Spinal cord (tissue), 10 donors: ENCODE measurements around the gene ING5. TPM values are rescaled to one million over a fixed set of nuclear protein-coding genes. Genes with fewer than 3 reads are reported as not detected.
A peak's percentile ranks its signal among the peaks of the same experiment; 100 is the strongest.
"Not testable (repeated sequence)": the region's sequence is repeated elsewhere in the genome, so short reads cannot be mapped to it uniquely, and the experiment has no call there.

Source experiments
- DNase-seq, 6 donors: peaks; one replicate each; pipeline versions ENCODE4 v3.0.0 to v3.0.0-alpha.2; 2013 to 2015; ENCODE audit warnings: low spot score in 6 of 6, low read depth in 4 of 6
- H3K27ac ChIP-seq: one replicate; pipeline ENCODE4 v1.5.1; 2013; ENCODE audit warnings: low read depth, low read length, control low read depth
- H3K27me3 ChIP-seq: one replicate; pipeline ENCODE4 v1.6.1; 2013; ENCODE audit warnings: low read length; ENCODE audit not compliant: control insufficient read depth, insufficient read depth
- H3K36me3 ChIP-seq: one replicate; pipeline ENCODE4 v1.6.1; 2013; ENCODE audit warnings: low read length; ENCODE audit not compliant: control insufficient read depth, insufficient read depth
- H3K4me1 ChIP-seq: one replicate; pipeline ENCODE4 v1.6.1; 2013; ENCODE audit warnings: low read length; ENCODE audit not compliant: control insufficient read depth, insufficient read depth
- H3K4me3 ChIP-seq: one replicate; pipeline ENCODE4 v1.5.1; 2013; ENCODE audit warnings: low read depth, low read length, control low read depth
- H3K9me3 ChIP-seq: one replicate; pipeline ENCODE4 v1.6.1; 2013; ENCODE audit warnings: low read length; ENCODE audit not compliant: control insufficient read depth, insufficient read depth
- WGBS: methylation state at CpG from one replicate; pipeline ENCODE4 v1.1.5; 2013; ENCODE audit warnings: missing lambda C conversion rate; ENCODE audit not compliant: insufficient coverage; 5-methylcytosine and 5-hydroxymethylcytosine counted together
- polyA plus RNA-seq, 2 donors: library from polyadenylated mRNA; unstranded; fragments of 120-200 nt; gene quantifications; one replicate each; pipeline ENCODE4 v1.2.1, GENCODE V29; 2013; ENCODE audit not compliant: insufficient read length in 2 of 2
- total RNA-seq, 2 donors: library from RNA; depleted of rRNA in 1 of 2; stranded (reverse); fragments of 120-200 nt in 1 of 2; fragments of >200 nt in 1 of 2; gene quantifications; one replicate each; pipeline versions ENCODE4 v1.2.3 to v1.2.4, GENCODE V29; 2013 to 2014
- donor health status: healthy.

The ING5 gene
- total and polyA plus RNA-seq, 4 donors, result 29.9 to 51.2 (median 35.8) TPM

DNA sequence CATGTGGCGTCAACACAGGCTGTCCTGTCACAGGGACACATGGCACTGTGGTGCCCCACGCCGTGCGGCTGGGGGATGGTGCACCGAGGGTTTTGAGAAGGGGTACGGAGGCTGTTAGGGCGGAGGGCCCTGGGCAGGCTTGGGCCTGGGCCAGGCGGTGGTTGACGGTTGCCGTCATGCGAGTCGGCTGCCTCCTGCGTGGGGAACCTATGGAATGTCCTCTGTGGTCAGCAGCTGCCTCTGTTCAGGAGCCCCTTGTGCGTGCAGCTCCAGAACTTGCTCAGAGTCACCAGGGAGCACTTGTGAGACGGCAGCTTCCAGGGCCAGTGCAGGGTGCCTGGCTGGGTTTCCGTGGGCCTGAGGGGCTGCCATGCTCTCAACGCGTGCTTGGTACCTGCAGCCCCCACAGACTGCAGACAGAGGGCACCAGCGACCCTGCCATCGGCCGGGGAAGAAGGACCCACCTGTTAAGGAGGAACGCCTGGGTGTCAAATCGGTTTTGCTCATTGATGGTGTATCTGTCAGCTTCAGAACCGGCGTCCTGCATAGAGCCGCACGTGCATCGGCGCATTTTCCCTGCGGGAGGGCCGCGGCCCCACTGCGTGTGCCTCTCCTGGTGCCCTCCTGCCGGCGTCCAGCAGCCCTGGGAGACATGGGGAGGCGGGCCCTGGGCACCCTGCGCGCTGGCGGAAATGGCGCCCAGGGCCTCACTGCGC, 22.6 kb downstream of the ING5 start:
- Histone ChIP-seq H3K27ac (no peak overlapping the region), H3K27me3 (no peaks in the 10 kb centered on the region), H3K4me3 (no peak overlapping the region), H3K4me1 (no peaks in the 10 kb centered on the region), H3K9me3 (peaks cover 9% of the 10 kb centered on the region), H3K36me3 (peaks cover 89% of the 10 kb centered on the region)
- WGBS, result 95% methylated on average over 29 of the region's 41 CpGs
- DNase-seq, result no peak

- Histone ChIP-seq H3K4me3 (no peak overlapping the region), H3K36me3 (peaks cover 81% of the 10 kb centered on the region), H3K9me3 (peaks cover 9% of the 10 kb centered on the region), H3K27me3 (no peaks in the 10 kb centered on the region), H3K4me1 (no peaks in the 10 kb centered on the region), H3K27ac (no peak overlapping the region)
- no peak for DNase-seq
- WGBS, result 96% methylated on average over 71 of the region's 76 CpGs
These were observed 23.4 kb downstream of the ING5 start for GRCh38 chr2:241724975-241725870.

- DNase-seq, result no peak
- Histone ChIP-seq H3K36me3 (peaks cover 68% of the 10 kb centered on the region), H3K9me3 (peaks cover 9% of the 10 kb centered on the region), H3K4me1 (no peaks in the 10 kb centered on the region), H3K4me3 (no peak overlapping the region), H3K27me3 (no peaks in the 10 kb centered on the region), H3K27ac (no peak overlapping the region)
- WGBS, result 96% methylated on average over 14 of the region's 16 CpGs
These were observed 24.6 kb downstream of the ING5 start for GRCh38 chr2:241726459-241726858.

DNA sequence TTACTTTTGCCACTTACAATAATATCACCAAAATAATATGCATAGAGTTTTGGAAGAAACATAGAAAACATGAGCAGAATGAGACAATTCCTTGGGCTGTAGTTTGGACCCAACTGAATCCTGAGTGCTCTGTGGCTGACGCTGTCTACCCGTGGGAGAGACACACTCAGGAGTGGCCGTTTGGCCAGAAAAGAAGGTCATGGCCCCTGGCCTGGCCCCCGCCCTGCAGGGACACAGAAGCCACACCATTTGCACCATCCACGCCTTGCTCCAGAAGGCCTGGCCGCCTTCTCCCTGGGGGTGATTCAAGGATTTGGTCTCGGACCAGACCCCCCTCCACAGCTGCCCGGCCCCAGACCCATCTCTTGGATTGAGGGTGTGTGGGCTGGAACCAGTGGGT, 26.2 kb downstream of the ING5 start:
- DNase-seq, result no peak
- Histone ChIP-seq H3K27ac (no peak overlapping the region), H3K4me1 (no peaks in the 10 kb centered on the region), H3K4me3 (no peak overlapping the region), H3K27me3 (no peaks in the 10 kb centered on the region), H3K9me3 (peaks cover 2% of the 10 kb centered on the region), H3K36me3 (peaks cover 53% of the 10 kb centered on the region)
- WGBS, result 81% methylated on average over 6 of the region's 8 CpGs

- no peak overlapping the region for H3K4me3 ChIP-seq
- no peaks in the 10 kb centered on the region for H3K9me3 ChIP-seq
- WGBS, result 80% methylated on average over 19 of the region's 19 CpGs
- no peaks in the 10 kb centered on the region for H3K4me1 ChIP-seq
- H3K36me3 ChIP-seq, result peaks cover 47% of the 10 kb centered on the region
- no peaks in the 10 kb centered on the region for H3K27me3 ChIP-seq
- no peak for DNase-seq
- no peak overlapping the region for H3K27ac ChIP-seq
These were observed 26.8 kb downstream of the ING5 start for GRCh38 chr2:241728627-241729026.

- Histone ChIP-seq H3K4me3 (no peak overlapping the region), H3K27me3 (no peaks in the 10 kb centered on the region), H3K9me3 (no peaks in the 10 kb centered on the region), H3K27ac (no peak overlapping the region), H3K4me1 (peaks cover 5% of the 10 kb centered on the region), H3K36me3 (peaks cover 34% of the 10 kb centered on the region)
- DNase-seq, result no peak
- WGBS, result 100% methylated on average over 1 of the region's 6 CpGs
These were observed 28.0 kb downstream of the ING5 start for GRCh38 chr2:241729868-241730267.

- H3K4me1 ChIP-seq, result peaks cover 12% of the 10 kb centered on the region
- no peaks in the 10 kb centered on the region for H3K9me3 ChIP-seq
- peaks cover 26% of the 10 kb centered on the region for H3K36me3 ChIP-seq
- WGBS, result 87% methylated on average over 8 of the region's 12 CpGs
- no peak overlapping the region for H3K27ac ChIP-seq
- no peak overlapping the region for H3K4me3 ChIP-seq
- DNase-seq, result no peak
- H3K27me3 ChIP-seq, result no peaks in the 10 kb centered on the region
These were observed 28.9 kb downstream of the ING5 start for GRCh38 chr2:241730671-241731293.

- H3K4me1 ChIP-seq, result peaks cover 14% of the 10 kb centered on the region
- not testable (repeated sequence) for H3K27me3 ChIP-seq, H3K4me3 ChIP-seq, H3K27ac ChIP-seq, H3K9me3 ChIP-seq
- peak in 2 of 6 donors; percentile 44 to 68 for DNase-seq
- 66% methylated on average over 9 of the region's 26 CpGs for WGBS
- peaks cover 15% of the 10 kb centered on the region for H3K36me3 ChIP-seq
These were observed 30.8 kb downstream of the ING5 start for GRCh38 chr2:241732513-241733186.
